H1 (cell line): ENCODE data around the gene LIPE. TPM values are rescaled to one million over a fixed set of nuclear protein-coding genes. Genes with fewer than 3 reads are reported as not detected.

Source experiments
- CTCF ChIA-PET: fragments of 300-600 bp; sonication (Branson Sonifier 250); formaldehyde crosslinking; loops from one replicate; lab custom pipeline; 2021; ENCODE audit not compliant: partially characterized antibody; lab: Charles Lee
- POLR2A ChIA-PET: fragments of 300-600 bp; sonication (Branson Sonifier 250); formaldehyde crosslinking; loops from one replicate; lab custom pipeline; 2021; ENCODE audit warnings: inconsistent platforms; ENCODE audit not compliant: partially characterized antibody; lab: Charles Lee
- DNase-seq, 2 experiments: peaks; one replicate each; pipeline versions ENCODE4 v3.0.0 to v3.0.0-alpha.2; 2010 to 2022; ENCODE audit warnings: low spot score in 2 of 2, low read depth in 1 of 2, mixed read lengths in 1 of 2
- FAIRE-seq: peaks from 2 replicates; lab custom pipeline; 2011; peaks lifted over from hg19 to GRCh38; lab: Jason Lieb, UNC
- H2AFZ ChIP-seq: 2 replicates; pipeline ENCODE4 v1.8.1; 2012; ENCODE audit warnings: low read length, inconsistent platforms
- H2AK5ac ChIP-seq: 2 replicates; pipeline ENCODE4 v1.6.1; 2013; ENCODE audit warnings: low read depth, low read length
- H2BK120ac ChIP-seq: replicated peaks from 2 replicates; pipeline ENCODE3; 2013; ENCODE audit warnings: low read depth, low read length, inconsistent platforms
- H2BK12ac ChIP-seq: 2 replicates; pipeline ENCODE4 v1.6.1; 2013; ENCODE audit warnings: low read depth, low read length
- H2BK15ac ChIP-seq: 2 replicates; pipeline ENCODE4 v1.6.1; 2013; ENCODE audit warnings: low read length
- H2BK20ac ChIP-seq: 2 replicates; pipeline ENCODE4 v1.6.1; 2013; ENCODE audit warnings: low read length
- H2BK5ac ChIP-seq: 2 replicates; pipeline ENCODE4 v1.6.1; 2013; ENCODE audit warnings: low read depth, low read length
- H3K14ac ChIP-seq: 2 replicates; pipeline ENCODE4 v1.6.1; 2013; ENCODE audit warnings: inconsistent platforms; ENCODE audit not compliant: insufficient read length
- H3K18ac ChIP-seq: 2 replicates; pipeline ENCODE4 v1.6.1; 2013; ENCODE audit warnings: low read length; ENCODE audit errors: extremely low read depth
- H3K23ac ChIP-seq: 2 replicates; pipeline ENCODE4 v1.6.1; 2013; ENCODE audit warnings: inconsistent platforms; ENCODE audit not compliant: insufficient read length
- H3K23me2 ChIP-seq: 2 replicates; pipeline ENCODE4 v1.6.1; 2013; ENCODE audit warnings: low read depth, low read length
- H3K27ac ChIP-seq: 2 replicates; pipeline ENCODE4 v1.6.1; 2011; ENCODE audit warnings: low read depth, low read length, inconsistent platforms
- H3K27me3 ChIP-seq, 4 experiments: replicated peaks in 1 of 4; 1 replicate in 1 of 4; 2 replicates in 3 of 4; pipeline versions ENCODE4 v1.6.1 to v1.8.1; 2011 to 2013; ENCODE audit warnings: low read length in 3 of 4, mild to moderate bottlenecking in 3 of 4, inconsistent platforms in 2 of 4, mixed read lengths in 2 of 4, moderate library complexity in 1 of 4; ENCODE audit not compliant: control insufficient read depth in 3 of 4, insufficient read depth in 3 of 4; ENCODE audit errors: extremely low read depth in 1 of 4
- H3K36me3 ChIP-seq, 4 experiments: 2 replicates each; pipeline versions ENCODE4 v1.6.1 to v1.8.1; 2011 to 2013; ENCODE audit warnings: mild to moderate bottlenecking in 4 of 4, low read length in 3 of 4, moderate library complexity in 2 of 4, control low read depth in 1 of 4, inconsistent platforms in 1 of 4; ENCODE audit not compliant: insufficient read depth in 4 of 4, control insufficient read depth in 2 of 4
- H3K4ac ChIP-seq: replicated peaks from 2 replicates; pipeline ENCODE3; 2013; ENCODE audit warnings: low read length, low read depth, mixed read lengths, inconsistent platforms; ENCODE audit not compliant: insufficient read length
- H3K4me1 ChIP-seq, 4 experiments: replicated peaks in 1 of 4; 1 replicate in 1 of 4; 2 replicates in 3 of 4; pipeline versions ENCODE4 v1.6.1 to v1.8.1; 2011 to 2013; ENCODE audit warnings: low read length in 3 of 4, inconsistent platforms in 2 of 4, mixed read lengths in 1 of 4; ENCODE audit not compliant: insufficient read depth in 4 of 4, control insufficient read depth in 3 of 4
- H3K4me2 ChIP-seq, 2 experiments: 2 replicates each; pipeline versions ENCODE4 v1.6.1 to v1.8.1; 2011 to 2013; ENCODE audit warnings: low read depth in 2 of 2, low read length in 2 of 2, control low read depth in 1 of 2, inconsistent platforms in 1 of 2, mild to moderate bottlenecking in 1 of 2; ENCODE audit not compliant: insufficient read depth in 1 of 2
- H3K4me3 ChIP-seq, 4 experiments: fragments of 200-600, 300-600 bp in 1 of 4; sonication (generic), shearing (Covaris generic), sonication (Bioruptor Twin) in 1 of 4; 2 replicates each; pipeline versions ENCODE4 v1.5.1 to v1.8.1; 2011 to 2016; ENCODE audit warnings: low read length in 4 of 4, low read depth in 3 of 4, control low read depth in 2 of 4, inconsistent platforms in 2 of 4, mild to moderate bottlenecking in 2 of 4, mixed read lengths in 1 of 4, moderate library complexity in 1 of 4; ENCODE audit not compliant: insufficient read depth in 2 of 4; ENCODE audit errors: extremely low read depth in 1 of 4
- H3K56ac ChIP-seq: replicated peaks from 2 replicates; pipeline ENCODE3; 2013; ENCODE audit warnings: low read depth, mild to moderate bottlenecking, mixed read lengths, low read length, inconsistent platforms; ENCODE audit not compliant: insufficient read length
- H3K79me1 ChIP-seq: 2 replicates; pipeline ENCODE4 v1.6.1; 2013; ENCODE audit warnings: low read depth, low read length, control low read depth
- H3K79me2 ChIP-seq, 2 experiments: 2 replicates each; pipeline versions ENCODE4 v1.6.1 to v1.8.1; 2012 to 2013; ENCODE audit warnings: low read length in 2 of 2, mild to moderate bottlenecking in 2 of 2, inconsistent platforms in 1 of 2; ENCODE audit not compliant: insufficient read depth in 2 of 2, control insufficient read depth in 1 of 2
- H3K9ac ChIP-seq, 4 experiments: replicated peaks in 1 of 4; 1 replicate in 1 of 4; 2 replicates in 3 of 4; pipeline versions ENCODE4 v1.6.1 to v1.8.1; 2011 to 2013; ENCODE audit warnings: low read depth in 3 of 4, low read length in 3 of 4, control low read depth in 2 of 4, mild to moderate bottlenecking in 2 of 4, moderate library complexity in 2 of 4, inconsistent platforms in 1 of 4; ENCODE audit errors: extremely low read depth in 1 of 4
- H3K9me3 ChIP-seq, 2 experiments: 2 replicates each; pipeline versions ENCODE4 v1.6.1 to v1.8.1; 2012 to 2013; ENCODE audit warnings: mild to moderate bottlenecking in 2 of 2, moderate library complexity in 2 of 2, control low read depth in 1 of 2, inconsistent platforms in 1 of 2, low read depth in 1 of 2, low read length in 1 of 2, mixed read lengths in 1 of 2; ENCODE audit not compliant: insufficient read depth in 2 of 2
- H4K20me1 ChIP-seq, 2 experiments: replicated peaks in 1 of 2; 2 replicates each; pipeline versions ENCODE3 to v1.8.1; 2011 to 2013; ENCODE audit warnings: inconsistent platforms in 2 of 2, low read length in 2 of 2, mild to moderate bottlenecking in 1 of 2; ENCODE audit not compliant: insufficient read depth in 2 of 2, control insufficient read depth in 1 of 2
- H4K5ac ChIP-seq: 2 replicates; pipeline ENCODE4 v1.6.1; 2013; ENCODE audit warnings: low read length, low read depth, mixed read lengths, inconsistent platforms; ENCODE audit not compliant: insufficient read length
- H4K8ac ChIP-seq: 2 replicates; pipeline ENCODE4 v1.8.0; 2013; ENCODE audit warnings: mild to moderate bottlenecking, moderate library complexity, low read length, inconsistent platforms; ENCODE audit not compliant: insufficient read depth; ENCODE audit errors: extremely low read depth
- H4K91ac ChIP-seq: replicated peaks from 2 replicates; pipeline ENCODE3; 2013; ENCODE audit warnings: low read length, mixed read lengths, inconsistent platforms; ENCODE audit not compliant: insufficient read length
- ASH2L ChIP-seq: fragments of 200-600, 300-600 bp; sonication (generic); IDR thresholded peaks from one replicate; pipeline ENCODE4 v1.7.1; 2017; ENCODE audit warnings: low read length
- CEBPB ChIP-seq: IDR thresholded peaks from 2 replicates; pipeline ENCODE4 v1.6.1; 2012; ENCODE audit warnings: low read depth, low read length
- GTF2F1 ChIP-seq: IDR thresholded peaks from 2 replicates; pipeline ENCODE4 v1.6.1; 2012; ENCODE audit warnings: low read depth, low read length, improper control_type of control experiment, borderline replicate concordance
- HDAC6 ChIP-seq: IDR thresholded peaks from one replicate; pipeline ENCODE4 v1.7.1; 2012; ENCODE audit warnings: low read depth, mild to moderate bottlenecking, inconsistent platforms, low read length, moderate library complexity
- JUN ChIP-seq: IDR thresholded peaks from 2 replicates; pipeline ENCODE4 v1.6.1; 2011; ENCODE audit warnings: low read depth, mild to moderate bottlenecking, improper control_type of control experiment, low read length
- MAFK ChIP-seq: IDR thresholded peaks from 2 replicates; pipeline ENCODE4 v1.6.1; 2012; ENCODE audit warnings: low read depth, mild to moderate bottlenecking, improper control_type of control experiment, low read length
- POLR2A ChIP-seq, 2 experiments: IDR thresholded peaks; 1 replicate in 1 of 2; 2 replicates in 1 of 2; pipeline ENCODE4 v1.6.1; 2011; ENCODE audit warnings: low read depth in 2 of 2, low read length in 2 of 2, mild to moderate bottlenecking in 2 of 2; ENCODE audit errors: control extremely low read depth in 1 of 2
- POLR2AphosphoS5 ChIP-seq: IDR thresholded peaks from 2 replicates; pipeline ENCODE4 v1.6.1; 2011; ENCODE audit warnings: low read depth, low read length
- RAD21 ChIP-seq, 2 experiments: IDR thresholded peaks in 1 of 2; conservative IDR thresholded peaks in 1 of 2; 2 replicates each; pipeline ENCODE4 v1.6.1; 2011; ENCODE audit warnings: low read depth in 2 of 2, low read length in 2 of 2, improper control_type of control experiment in 1 of 2, inconsistent platforms in 1 of 2, mild to moderate bottlenecking in 1 of 2, moderate library complexity in 1 of 2
- RNF2 ChIP-seq: fragments of 200-900, 300-1000 bp; sonication (generic); IDR thresholded peaks from 2 replicates; pipeline ENCODE4 v1.7.1; 2016; ENCODE audit warnings: borderline replicate concordance, low read depth, mild to moderate bottlenecking, antibody characterized with exemption, low read length; ENCODE audit not compliant: poor library complexity, severe bottlenecking; ENCODE audit errors: missing control alignments
- RXRA ChIP-seq: IDR thresholded peaks from 2 replicates; pipeline ENCODE4 v1.6.1; 2011; ENCODE audit warnings: low read depth, mild to moderate bottlenecking, low read length, moderate library complexity; ENCODE audit not compliant: insufficient read depth
- SAP30 ChIP-seq: fragments of 300-600 bp; sonication (generic); IDR thresholded peaks from 2 replicates; pipeline ENCODE4 v1.7.1; 2012; ENCODE audit warnings: low read length, moderate library complexity, mild to moderate bottlenecking, inconsistent platforms; ENCODE audit not compliant: insufficient read depth, insufficient replicate concordance
- YY1 ChIP-seq: IDR thresholded peaks from 2 replicates; pipeline ENCODE4 v1.6.1; 2011; ENCODE audit warnings: low read depth, mild to moderate bottlenecking, low read length
- ZNF274 ChIP-seq: IDR thresholded peaks from 2 replicates; pipeline ENCODE4 v1.7.0; 2012; ENCODE audit warnings: low read length, borderline replicate concordance; ENCODE audit errors: extremely low read depth
- WGBS, 2 experiments: shearing (Covaris generic) in 1 of 2; methylation state at CpG; one replicate each; pipeline versions ENCODE4 v1.1.6 to v1.1.7; 2013 to 2015; ENCODE audit warnings: low lambda C conversion rate in 2 of 2, mixed read lengths in 2 of 2, inconsistent platforms in 1 of 2, low coverage in 1 of 2, missing lambda C conversion rate in 1 of 2; ENCODE audit not compliant: insufficient replicate concordance in 2 of 2, insufficient coverage in 1 of 2, insufficient read length in 1 of 2; ENCODE audit errors: extremely low coverage in 1 of 2, missing lambda C conversion rate in 1 of 2; 5-methylcytosine and 5-hydroxymethylcytosine counted together
- polyA plus RNA-seq, 7 experiments: library from polyadenylated mRNA; depleted of rRNA in 3 of 7; stranded (reverse) in 5 of 7; unstranded in 2 of 7; fragments of >200 nt in 5 of 7; fragments of 200-250 nt in 2 of 7; gene quantifications; 1 replicate in 5 of 7; 2 replicates in 1 of 7; 4 replicates in 1 of 7; pipeline versions ENCODE4 v1.2.1 to v1.2.3, GENCODE V29; 2011 to 2013; ENCODE audit warnings: missing spikeins in 2 of 7, mixed read lengths in 2 of 7
- total RNA-seq: library from RNA; stranded (reverse); fragmentation: NEBNext Ultra II Directional; extraction: Animal tissue kit (Norgen Biotek cat#: 25700); gene quantifications from 2 replicates; pipeline ENCODE4 v1.2.1, GENCODE V29; 2021

Gene LIPE
- total and polyA plus RNA-seq, 2 of the 8 experiments (the other 6 are each of a cell fraction or from before 2014, with no cell fraction given) = 8.7 to 15.9 TPM

- Histone ChIP-seq H2BK15ac (no peak overlapping the region), H3K23me2 (peaks cover under 1% of the 10 kb centered on the region; the same call in 1 of the 2 replicates)
- CTCF ChIA-PET = interaction anchor here (1.6 to 6.6 kb wide), 2 partner anchors 13 to 16 kb away, joined by 5 to 38 read pairs; no protein-coding TSS in a partner anchor
- TF ChIP-seq POLR2AphosphoS5 (no peak), RNF2 (no peak), HDAC6 (no peak), RXRA (no peak), SAP30 (no peak), JUN (no peak), ZNF274 (no peak), GTF2F1 (no peak), MAFK (no peak), ASH2L (no peak), YY1 (no peak), CEBPB (no peak), RAD21 (IDR thresholded peaks at IDR 0.05 in 1 of 2, conservative IDR thresholded peaks at IDR 0.05 in 1 of 2; ENCODE audit: low read depth in 2 of 2, low read length in 2 of 2) (no peak), POLR2A (IDR thresholded peaks at IDR 0.05; ENCODE audit: control extremely low read depth in 1 of 2, low read depth in 2 of 2, low read length in 2 of 2) (no peak)
Measured at GRCh38 chr19:42407816-42408175, 19.4 kb downstream of the LIPE start.

More at GRCh38 chr19:42407816-42408175, 19.4 kb downstream of the LIPE start:
- Histone ChIP-seq H3K79me1 (peaks cover 3% of the 10 kb centered on the region; the same call in 1 of the 2 replicates), H2BK12ac (no peak overlapping the region), H4K91ac (no peak overlapping the region), H3K79me2 (no peaks in the 10 kb centered on the region), H4K5ac (no peak overlapping the region), H2BK5ac (no peak overlapping the region), H3K4me2 (no peak overlapping the region), H4K20me1 (peaks cover 19 to 35% of the 10 kb centered on the region in 2 experiments), H4K8ac (no peak overlapping the region), H3K4me1 (peaks cover 0 to 6% (median 4%) of the 10 kb centered on the region in 4 experiments; a peak in 6 of 7 replicates), H3K36me3 (no peaks in the 10 kb centered on the region; a peak in 3 of 8 replicates), H2AFZ (no peak overlapping the region), H3K9me3 (no peaks in the 10 kb centered on the region), H3K27me3 (peaks cover 0 to 19% (median 15%) of the 10 kb centered on the region in 4 experiments; a peak in 5 of 7 replicates), H3K4me3 (no peak overlapping the region), H3K23ac (no peak overlapping the region), H3K18ac (no peak overlapping the region), H2AK5ac (no peak overlapping the region), H3K56ac (no peak overlapping the region), H2BK120ac (no peak overlapping the region), H3K14ac (no peak overlapping the region), H2BK20ac (no peak overlapping the region), H3K4ac (no peak overlapping the region), H3K9ac (no peak overlapping the region), H3K27ac (no peak overlapping the region)
- no peak for FAIRE-seq
- POLR2A ChIA-PET = interaction anchor here (1.3 kb wide), 1 partner anchor 14 kb away, joined by 5 read pairs; no protein-coding TSS in a partner anchor
- no peak for DNase-seq
- WGBS, 2 experiments = 96% methylated on average over 10 of the region's 10 CpGs; no CpG with 5 or more reads in 1 of the 2 experiments
